ENCODE measurements around the gene PLLP. TPM values are rescaled to one million over a fixed set of nuclear protein-coding genes. Genes with fewer than 3 reads are reported as not detected.

The PLLP gene
- total RNA-seq, 1 donor from 2014 or later: 3.3 TPM

- Mint-ChIP-seq H3K27ac (ENCODE audit: unreplicated experiment) (peak overlapping the region; percentile 15), H3K27me3 (ENCODE audit: unreplicated experiment) (peaks cover 2% of the 10 kb centered on the region), H3K4me1 (ENCODE audit: unreplicated experiment) (peaks cover 21% of the 10 kb centered on the region), H3K9me3 (ENCODE audit: unreplicated experiment) (no peaks in the 10 kb centered on the region), H3K4me3 (ENCODE audit: unreplicated experiment) (peak overlapping the region; percentile 49), H3K36me3 (ENCODE audit: low read depth, unreplicated experiment) (peaks cover 14% of the 10 kb centered on the region)
- DNase-seq (ENCODE audit: low spot score): no peak
- TF ChIP-seq CTCF (IDR thresholded peaks at IDR 0.05; ENCODE audit: unreplicated experiment): no peak
Observed at GRCh38 chr16:57256601-57257395, 27.7 kb downstream of the PLLP start.

- Mint-ChIP-seq H3K4me1 (ENCODE audit: unreplicated experiment) (peaks cover 18% of the 10 kb centered on the region), H3K36me3 (ENCODE audit: low read depth, unreplicated experiment) (peaks cover 18% of the 10 kb centered on the region), H3K27me3 (ENCODE audit: unreplicated experiment) (peaks cover 2% of the 10 kb centered on the region), H3K9me3 (ENCODE audit: unreplicated experiment) (no peaks in the 10 kb centered on the region), H3K4me3 (ENCODE audit: unreplicated experiment) (peak overlapping the region; percentile 49), H3K27ac (ENCODE audit: unreplicated experiment) (peak overlapping the region; percentile 41)
- TF ChIP-seq CTCF (IDR thresholded peaks at IDR 0.05; ENCODE audit: unreplicated experiment): no peak
- DNase-seq (ENCODE audit: low spot score): no peak
Observed at GRCh38 chr16:57255686-57256415, 28.6 kb downstream of the PLLP start.

DNA sequence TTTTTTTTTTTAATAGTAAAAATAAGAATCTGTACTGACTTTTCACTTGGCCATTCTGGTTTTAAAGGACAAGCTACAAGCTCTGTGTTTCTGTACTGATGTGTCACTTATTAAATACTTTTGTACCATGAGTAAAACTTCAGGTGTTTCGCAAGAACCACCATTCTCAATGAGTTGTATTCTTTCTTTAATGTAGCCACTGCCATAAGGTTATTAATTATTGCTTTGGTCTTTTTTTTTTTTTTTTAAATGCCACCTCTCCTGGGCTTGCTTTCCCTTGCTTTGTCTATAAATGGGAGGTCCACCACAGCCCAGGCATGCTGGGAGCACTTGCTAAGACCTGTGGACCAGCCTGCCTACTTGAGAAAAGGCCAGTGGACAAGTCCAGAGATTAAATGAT lies 31.0 kb downstream of the PLLP start:
- no peak overlapping the region for H3K4me3 Mint-ChIP-seq (ENCODE audit: unreplicated experiment)
- H3K4me1 Mint-ChIP-seq (ENCODE audit: unreplicated experiment): peaks cover 6% of the 10 kb centered on the region
- peaks cover 31% of the 10 kb centered on the region for H3K36me3 Mint-ChIP-seq (ENCODE audit: low read depth, unreplicated experiment)
- no peak for DNase-seq (ENCODE audit: low spot score)
- H3K27ac Mint-ChIP-seq (ENCODE audit: unreplicated experiment): no peak overlapping the region
- H3K9me3 Mint-ChIP-seq (ENCODE audit: unreplicated experiment): no peaks in the 10 kb centered on the region
- TF ChIP-seq CTCF (IDR thresholded peaks at IDR 0.05; ENCODE audit: unreplicated experiment): no peak
- peaks cover 2% of the 10 kb centered on the region for H3K27me3 Mint-ChIP-seq (ENCODE audit: unreplicated experiment)

- peaks cover 31% of the 10 kb centered on the region for H3K36me3 Mint-ChIP-seq (ENCODE audit: low read depth, unreplicated experiment)
- H3K4me3 Mint-ChIP-seq (ENCODE audit: unreplicated experiment): peak overlapping the region; percentile 22
- no peak for TF ChIP-seq CTCF (IDR thresholded peaks at IDR 0.05; ENCODE audit: unreplicated experiment)
Observed at GRCh38 chr16:57252148-57252721, 32.2 kb downstream of the PLLP start.

More at GRCh38 chr16:57252148-57252721, 32.2 kb downstream of the PLLP start:
- H3K27me3 Mint-ChIP-seq (ENCODE audit: unreplicated experiment): peaks cover 2% of the 10 kb centered on the region
- DNase-seq (ENCODE audit: low spot score): no peak
- no peaks in the 10 kb centered on the region for H3K9me3 Mint-ChIP-seq (ENCODE audit: unreplicated experiment)
- peaks cover under 1% of the 10 kb centered on the region for H3K4me1 Mint-ChIP-seq (ENCODE audit: unreplicated experiment)
- no peak overlapping the region for H3K27ac Mint-ChIP-seq (ENCODE audit: unreplicated experiment)

All from endothelial cell (in vitro differentiated cells).